GM21717 (cell line): ENCODE data around the gene DECR2.

Source experiments
- ATAC-seq: cut with Tn5 transposase; IDR thresholded peaks from one replicate; pipeline ENCODE4 v1.9.1; 2021; ENCODE audit warnings: mild to moderate bottlenecking, moderate library complexity; ENCODE audit not compliant: unreplicated experiment

Gene DECR2

GRCh38 chr16:364595-365491 is 36.8 kb upstream of the DECR2 start:
- no peak for ATAC-seq

DNA sequence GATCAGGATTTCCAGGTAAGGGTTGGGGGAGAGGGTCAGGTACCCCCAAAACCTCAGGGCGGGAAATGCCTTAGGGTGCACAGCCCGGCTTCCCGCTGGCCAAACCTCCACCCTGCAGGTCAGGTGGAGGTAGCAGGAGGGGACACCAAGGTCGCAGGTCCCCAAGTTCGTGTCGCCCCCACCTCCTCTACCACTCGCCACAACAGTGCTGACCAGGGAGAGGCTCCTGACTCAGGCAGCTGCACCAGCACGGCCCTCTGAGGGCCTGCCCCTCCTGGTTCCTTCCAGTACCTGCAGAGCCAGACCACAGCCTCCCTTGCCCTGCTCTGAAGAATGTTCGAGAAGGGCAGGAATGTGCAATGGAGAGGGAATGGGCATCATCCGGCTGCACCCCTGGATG is 35.2 kb upstream of the DECR2 start:
- ATAC-seq, result no peak

DNA sequence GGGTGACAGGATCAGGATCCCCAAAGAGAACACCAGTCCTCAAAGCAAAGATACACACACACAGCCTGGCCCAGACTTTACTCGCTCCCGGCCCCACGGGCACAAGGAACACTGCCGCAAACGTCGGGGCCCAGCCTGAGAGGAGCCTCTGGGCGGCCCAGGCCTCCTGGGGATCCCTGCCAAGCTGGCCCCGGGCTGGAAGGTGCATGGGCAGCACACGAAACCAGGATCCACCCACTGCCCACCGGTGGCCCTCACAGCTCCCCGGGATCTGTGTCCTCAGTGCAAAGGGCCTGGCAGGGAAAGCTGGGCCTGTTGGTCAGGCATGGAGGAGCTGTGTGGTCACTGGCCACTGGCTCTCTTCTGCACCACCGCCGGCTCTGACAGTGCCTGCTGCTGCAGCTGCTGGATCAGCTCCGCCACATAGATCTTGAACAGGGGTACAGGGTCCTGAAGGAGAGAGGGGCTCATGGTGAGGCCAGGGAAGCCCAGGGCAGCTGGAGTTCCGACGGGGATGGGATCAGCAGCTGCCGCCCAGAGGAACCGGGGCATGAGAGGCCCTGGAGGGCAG is 34.3 kb upstream of the DECR2 start:
- ATAC-seq, result no peak

DNA sequence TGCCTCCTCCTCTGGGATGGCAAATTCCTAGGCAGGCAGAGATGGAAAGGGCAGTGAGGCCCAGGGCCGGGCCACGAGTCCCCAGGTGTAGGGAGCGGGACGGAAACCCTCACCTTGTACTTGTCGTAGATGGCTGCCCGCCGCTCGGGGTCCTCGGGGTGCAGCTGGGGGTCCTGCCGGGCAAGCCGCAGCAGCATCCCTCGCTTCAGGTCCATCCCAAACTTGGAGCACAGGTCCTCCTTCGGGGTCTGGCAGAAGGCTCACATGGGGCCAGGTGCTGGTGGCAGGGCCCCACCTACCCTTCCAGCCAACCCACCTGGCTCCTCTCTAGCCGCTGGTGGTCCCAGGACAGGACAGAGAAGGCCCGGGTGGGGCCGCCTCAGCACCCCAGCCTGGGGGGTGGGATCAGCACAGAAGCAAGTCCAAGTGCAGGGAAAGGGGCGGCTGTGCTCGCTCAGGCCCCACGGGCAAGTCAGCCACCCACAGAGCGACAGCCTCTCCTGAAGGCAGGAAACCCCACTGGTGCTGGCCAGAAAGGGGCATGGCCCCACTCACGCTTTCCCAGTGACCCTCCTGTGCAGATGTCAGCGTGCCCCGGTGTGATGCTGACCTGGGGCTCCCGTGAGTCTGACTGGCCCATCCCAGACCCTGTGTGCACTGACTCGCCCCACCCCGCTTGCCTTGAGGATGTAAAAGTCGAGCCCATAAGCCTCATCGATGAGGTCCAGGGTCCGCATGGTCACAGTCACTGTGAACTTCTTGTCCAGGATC is 33.1 kb upstream of the DECR2 start:
- ATAC-seq, result no peak

DNA sequence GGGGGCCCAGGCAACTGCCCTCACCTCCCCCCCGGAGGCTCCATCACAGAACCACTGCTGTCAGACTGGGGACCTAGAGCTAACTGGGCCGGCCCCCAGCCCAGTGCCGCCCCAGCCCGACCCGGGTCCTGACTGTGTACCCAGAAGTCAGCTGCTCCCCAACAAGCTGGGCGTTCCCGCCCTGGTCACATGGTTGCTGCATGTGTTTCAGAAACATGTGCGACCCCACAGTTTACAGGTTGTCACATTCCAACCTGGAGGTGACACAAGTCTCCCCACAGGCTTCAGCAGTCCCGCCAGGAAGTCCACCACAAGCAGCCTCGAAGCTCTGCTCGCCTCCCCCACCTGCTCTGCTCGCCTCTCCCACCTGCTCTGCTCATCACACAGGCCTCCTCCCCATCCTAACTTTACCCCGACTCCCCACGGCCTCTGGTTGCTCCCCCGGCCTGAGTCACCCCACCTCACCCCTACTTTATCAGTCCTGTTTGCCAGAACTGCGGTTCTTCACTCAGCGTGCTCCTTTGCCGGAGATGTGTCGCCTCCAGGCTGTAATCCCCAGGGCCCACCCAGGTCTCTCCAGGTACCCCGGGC is 32.3 kb upstream of the DECR2 start:
- ATAC-seq, result no peak

DNA sequence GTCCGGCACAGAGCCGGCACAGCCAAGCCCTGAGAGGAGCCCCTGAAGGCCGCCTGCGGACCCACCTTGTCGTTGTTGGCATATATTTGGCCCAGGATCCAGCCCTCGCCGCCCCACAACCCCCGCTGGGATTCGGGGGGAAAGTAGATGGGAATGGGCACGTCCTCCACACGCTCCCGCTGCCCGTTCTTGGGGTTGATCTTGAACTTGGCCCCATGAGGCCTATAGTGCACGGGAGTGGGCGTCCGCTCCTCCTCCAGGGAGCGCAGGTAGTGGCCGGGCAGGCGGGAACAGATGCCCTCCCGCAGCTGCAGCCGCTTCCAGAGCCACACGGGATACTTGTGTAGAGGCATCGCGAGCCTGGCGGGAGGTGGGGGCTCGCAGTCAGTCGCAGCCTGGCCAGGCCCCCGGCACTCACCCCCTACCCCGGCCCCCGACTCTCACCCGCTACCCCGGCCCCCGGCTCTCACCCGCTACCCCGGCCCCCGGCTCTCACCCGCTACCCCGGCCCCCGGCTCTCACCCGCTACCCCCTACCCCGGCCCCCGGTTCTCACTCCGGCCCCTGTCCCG is 31.7 kb upstream of the DECR2 start:
- no peak for ATAC-seq

DNA sequence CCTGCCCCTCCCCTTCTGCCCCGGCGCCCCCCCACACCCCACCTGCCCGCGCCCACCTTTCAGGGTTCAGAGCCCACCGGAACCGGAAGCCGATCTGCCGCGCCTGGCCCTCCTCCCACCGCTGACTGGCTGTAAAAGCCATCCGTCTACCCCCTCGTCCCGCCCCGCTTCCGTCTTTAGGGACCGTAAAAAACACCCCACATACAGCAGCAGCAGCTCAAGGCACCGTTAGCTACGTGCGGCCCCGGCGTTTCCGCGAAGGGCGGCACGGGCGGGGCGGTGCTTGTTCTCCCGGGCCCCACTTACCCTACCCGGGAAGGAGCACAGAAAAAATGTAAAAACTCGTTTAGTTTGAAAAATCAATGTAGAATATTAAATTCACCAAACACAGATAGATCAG is 31.2 kb upstream of the DECR2 start, which contains the start of gene MRPL28:
Gene MRPL28 (minus strand): TSS at position 96 of the 400 bp plus-strand sequence. CDS start 320 bp downstream, outside the sequence.
- peak; percentile 49 for ATAC-seq

DNA sequence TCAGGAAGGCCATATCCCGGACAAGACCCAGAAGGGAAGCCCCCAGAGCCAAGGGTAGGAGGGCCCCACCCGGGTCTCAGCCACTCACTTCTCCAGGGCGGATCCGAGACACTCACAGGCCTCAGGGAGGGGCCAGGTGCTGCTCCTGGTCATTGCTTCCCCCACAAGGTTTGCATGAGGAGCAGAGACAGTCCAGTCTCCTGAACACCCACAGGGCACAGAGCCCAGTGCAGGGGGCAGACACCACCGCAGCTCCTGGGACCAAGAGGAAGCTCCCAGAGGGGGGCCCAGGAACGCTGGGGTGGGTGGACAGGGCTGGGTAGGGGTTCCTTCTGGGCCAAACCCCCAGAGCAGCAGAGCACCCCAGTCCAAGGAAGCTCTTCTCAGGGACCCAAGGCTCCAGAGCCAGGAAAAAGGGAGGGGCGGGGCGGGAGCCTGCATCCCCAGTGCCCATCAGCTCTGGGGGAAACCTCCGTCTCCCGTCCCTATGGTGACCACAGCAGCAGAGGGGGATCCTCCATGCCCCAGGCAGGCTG is 30.6 kb upstream of the DECR2 start:
- no peak for ATAC-seq

- no peak for ATAC-seq
These were observed 30.0 kb upstream of the DECR2 start for GRCh38 chr16:371515-372301.

DNA sequence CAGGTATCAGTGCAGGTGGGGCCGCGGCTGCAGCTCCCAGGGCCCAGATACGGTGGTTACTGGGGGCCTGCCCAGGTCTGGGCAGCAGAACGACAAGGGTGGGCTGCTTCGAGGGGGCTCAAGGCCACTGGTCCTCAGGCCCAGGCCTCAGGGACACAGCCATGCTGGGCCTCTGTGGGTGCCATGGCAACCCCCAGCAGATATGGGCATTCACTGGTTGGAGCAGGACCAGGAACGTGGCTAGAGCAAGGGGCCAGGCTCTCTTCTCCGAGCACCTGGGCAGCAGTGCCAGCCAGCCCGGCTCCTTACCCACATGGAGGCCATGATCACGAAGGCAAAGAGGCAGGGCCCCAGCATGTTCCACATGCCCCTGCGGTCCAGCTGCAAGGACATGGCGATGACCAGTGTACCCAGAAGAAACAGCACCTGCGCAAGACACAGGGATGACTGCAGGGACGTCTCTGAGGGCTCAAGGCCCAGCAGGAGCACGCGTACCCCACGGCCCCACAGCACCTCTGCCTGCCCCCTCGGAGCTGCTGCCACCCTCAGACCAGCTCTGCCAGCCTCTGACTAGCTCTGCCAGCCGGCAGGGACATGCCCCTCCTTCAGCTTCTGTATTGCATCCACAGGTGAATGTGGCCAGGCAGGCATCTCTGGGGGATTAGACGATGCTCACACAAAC is 29.2 kb upstream of the DECR2 start:
- ATAC-seq, result no peak

DNA sequence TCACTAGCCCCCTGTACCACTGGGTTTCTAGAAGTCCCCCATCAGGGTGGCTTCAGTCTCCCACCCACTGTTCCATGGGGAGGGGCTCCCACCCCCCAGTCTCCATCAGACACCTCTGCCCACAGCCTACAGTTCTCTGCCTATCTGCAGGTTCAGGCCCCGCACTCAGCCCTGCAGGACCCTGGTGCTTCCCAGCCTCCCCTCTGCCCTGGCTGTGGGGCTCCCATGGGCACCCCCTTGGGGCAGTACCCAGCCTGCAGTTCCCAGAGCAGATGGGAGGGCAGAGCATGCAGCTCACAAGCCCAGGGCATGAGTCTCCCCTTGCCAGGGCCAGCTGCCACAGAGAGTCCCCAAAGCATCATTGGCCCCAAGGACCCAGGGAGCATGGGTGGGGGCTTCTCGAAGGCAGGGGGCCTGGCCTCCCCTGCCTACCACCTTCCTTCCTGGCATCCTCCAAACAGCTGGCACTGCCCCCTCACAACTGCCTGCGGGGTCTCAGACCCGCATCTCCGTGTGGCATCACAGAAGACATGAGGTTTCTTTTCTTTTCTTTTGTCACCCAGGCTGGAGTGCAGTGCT is 28.6 kb upstream of the DECR2 start:
- ATAC-seq, result no peak

GRCh38 chr16:373848-374615 is 27.7 kb upstream of the DECR2 start:
- no peak for ATAC-seq

GRCh38 chr16:374616-374926 is 27.1 kb upstream of the DECR2 start:
- ATAC-seq, result no peak

DNA sequence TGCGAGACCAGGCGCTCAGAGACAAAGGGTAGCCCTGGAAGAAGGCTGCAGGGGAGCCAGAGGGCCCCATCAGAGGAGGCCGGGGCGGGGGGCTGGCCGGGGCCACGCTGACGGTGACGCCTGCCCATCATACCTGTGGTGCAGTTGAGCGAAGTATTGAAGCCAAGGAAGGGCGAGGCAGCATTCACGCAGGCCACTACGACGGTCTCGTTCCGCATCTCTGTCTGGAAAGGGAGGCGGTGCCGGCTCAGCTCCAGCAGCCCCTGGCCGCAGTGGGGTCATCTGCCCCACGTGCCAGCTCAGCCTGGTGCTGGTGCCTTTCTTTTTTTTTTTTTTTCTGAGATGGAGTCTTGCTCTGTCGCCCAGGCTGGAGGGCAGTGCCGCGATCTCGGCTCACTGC is 26.5 kb upstream of the DECR2 start:
- no peak for ATAC-seq

- no peak for ATAC-seq
These were observed 25.5 kb upstream of the DECR2 start for GRCh38 chr16:375927-376816.

DNA sequence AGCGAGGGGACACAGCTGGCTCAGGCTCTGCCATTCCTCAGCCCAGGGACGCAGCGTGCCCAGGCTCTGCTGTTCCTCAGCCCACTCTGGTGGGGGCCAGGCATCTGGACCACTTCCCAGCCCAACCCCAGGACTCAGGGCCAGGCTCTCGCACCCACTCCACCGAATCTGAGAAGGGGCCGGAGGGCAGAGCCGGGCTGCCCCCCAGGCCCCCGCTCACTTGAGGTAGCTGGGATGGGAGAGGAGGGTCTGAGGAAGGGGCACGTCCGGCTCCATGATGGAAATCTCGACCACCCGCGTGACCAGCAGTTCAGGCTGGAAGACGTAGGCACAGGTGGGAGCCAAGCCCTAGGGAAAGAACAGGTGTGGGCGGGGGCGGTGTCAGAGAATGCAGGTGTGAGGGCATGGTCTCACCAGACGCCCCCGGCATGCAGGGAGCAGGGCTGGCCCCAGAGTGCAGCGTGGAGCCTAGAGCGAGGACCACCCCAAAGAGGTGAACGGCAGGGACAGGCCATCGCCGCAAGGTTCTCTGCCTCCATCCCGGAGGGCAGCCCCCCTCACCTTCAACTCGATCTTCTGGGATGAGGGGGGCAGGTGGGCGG is 24.8 kb upstream of the DECR2 start:
- no peak for ATAC-seq

- ATAC-seq, result no peak
These were observed 24.2 kb upstream of the DECR2 start for GRCh38 chr16:377419-377951.
